ENCODE results near the gene CEP85L. TPM values are rescaled to one million over a fixed set of nuclear protein-coding genes. Genes with fewer than 3 reads are reported as not detected.

The CEP85L gene
- total RNA-seq, 2 donors from 2014 or later = 4.5 to 6.8 TPM

GRCh38 chr6:118630067-118630466, 21.3 kb downstream of the CEP85L start:
- Histone ChIP-seq H3K36me3 (no peaks in the 10 kb centered on the region), H3K9me3 (no peaks in the 10 kb centered on the region), H3K27me3 (no peaks in the 10 kb centered on the region), H3K4me3 (no peak overlapping the region), H3K4me1 (no peaks in the 10 kb centered on the region), H3K27ac (no peak overlapping the region)
- no peak for TF ChIP-seq CTCF (IDR thresholded peaks at IDR 0.05)
- no peak for DNase-seq (ENCODE audit: low spot score)

- no peaks in the 10 kb centered on the region for H3K9me3 ChIP-seq
- H3K4me3 ChIP-seq = no peak overlapping the region
- no peak for TF ChIP-seq CTCF (IDR thresholded peaks at IDR 0.05)
- peaks cover 0 to 2% of the 10 kb centered on the region in 2 donors for H3K4me1 ChIP-seq
- H3K27me3 ChIP-seq = no peaks in the 10 kb centered on the region
- H3K36me3 ChIP-seq = no peaks in the 10 kb centered on the region
- no peak overlapping the region for H3K27ac ChIP-seq
- DNase-seq (ENCODE audit: low spot score) = no peak
Measured at GRCh38 chr6:118627724-118628123, 23.7 kb downstream of the CEP85L start.

- no peak for TF ChIP-seq CTCF (IDR thresholded peaks at IDR 0.05)
- Histone ChIP-seq H3K9me3 (no peaks in the 10 kb centered on the region), H3K27ac (no peak overlapping the region), H3K4me1 (peaks cover 0 to 7% of the 10 kb centered on the region in 2 donors), H3K36me3 (no peaks in the 10 kb centered on the region), H3K4me3 (no peak overlapping the region), H3K27me3 (no peaks in the 10 kb centered on the region)
- DNase-seq (ENCODE audit: low spot score) = no peak
Measured at GRCh38 chr6:118625833-118626232, 25.6 kb downstream of the CEP85L start.

GRCh38 chr6:118621799-118622470, 29.5 kb downstream of the CEP85L start:
- H3K9me3 ChIP-seq = no peaks in the 10 kb centered on the region
- H3K36me3 ChIP-seq = no peaks in the 10 kb centered on the region
- H3K27me3 ChIP-seq = no peaks in the 10 kb centered on the region
- no peak for DNase-seq (ENCODE audit: low spot score)
- H3K4me3 ChIP-seq = no peak overlapping the region
- no peak for TF ChIP-seq CTCF (IDR thresholded peaks at IDR 0.05)
- peaks cover 0 to 21% of the 10 kb centered on the region in 2 donors for H3K4me1 ChIP-seq
- H3K27ac ChIP-seq = no peak overlapping the region

GRCh38 chr6:118620202-118620601, 31.2 kb downstream of the CEP85L start:
- Histone ChIP-seq H3K27me3 (no peaks in the 10 kb centered on the region), H3K27ac (no peak overlapping the region), H3K4me1 (peaks cover 0 to 21% of the 10 kb centered on the region in 2 donors), H3K36me3 (no peaks in the 10 kb centered on the region), H3K9me3 (no peaks in the 10 kb centered on the region), H3K4me3 (no peak overlapping the region)
- TF ChIP-seq CTCF (IDR thresholded peaks at IDR 0.05) = no peak
- no peak for DNase-seq (ENCODE audit: low spot score)
